GM12875 (cell line): ENCODE results near the gene PPP1R12A.

Experiments used
- H3K4me3 ChIP-seq: one replicate; pipeline ENCODE4 v1.5.1; 2011; ENCODE audit warnings: low read depth, low read length, control low read depth
- CTCF ChIP-seq: IDR thresholded peaks from 2 replicates; pipeline ENCODE4 v1.5.1; 2011; ENCODE audit warnings: low read depth, mild to moderate bottlenecking, control low read depth, inconsistent platforms, low read length, moderate library complexity, borderline replicate concordance; ENCODE audit not compliant: insufficient read depth

PPP1R12A gene

GRCh38 chr12:79895804-79896203 lies 39.1 kb downstream of the PPP1R12A start:
- no peak for TF ChIP-seq CTCF
- no peak overlapping the region for H3K4me3 ChIP-seq

DNA sequence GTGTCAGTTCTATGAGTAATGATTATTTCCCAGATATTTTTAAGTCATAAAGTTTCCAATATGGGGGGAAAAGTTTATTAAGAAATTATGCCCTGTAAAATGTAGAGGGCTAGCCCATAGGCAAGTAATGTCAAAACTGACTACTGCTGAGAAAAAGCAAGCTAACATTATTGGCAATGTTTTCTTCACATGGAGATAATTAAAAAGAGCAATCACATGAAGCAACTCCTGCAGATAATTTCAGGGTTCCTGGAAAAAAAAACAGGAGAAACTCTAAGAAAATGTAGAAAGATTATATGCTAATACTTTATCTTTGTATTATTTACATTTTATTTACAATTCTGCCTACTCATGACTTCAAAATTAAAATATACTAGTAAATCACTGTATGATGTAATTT lies 39.8 kb downstream of the PPP1R12A start:
- no peak for TF ChIP-seq CTCF
- H3K4me3 ChIP-seq: no peak overlapping the region

DNA sequence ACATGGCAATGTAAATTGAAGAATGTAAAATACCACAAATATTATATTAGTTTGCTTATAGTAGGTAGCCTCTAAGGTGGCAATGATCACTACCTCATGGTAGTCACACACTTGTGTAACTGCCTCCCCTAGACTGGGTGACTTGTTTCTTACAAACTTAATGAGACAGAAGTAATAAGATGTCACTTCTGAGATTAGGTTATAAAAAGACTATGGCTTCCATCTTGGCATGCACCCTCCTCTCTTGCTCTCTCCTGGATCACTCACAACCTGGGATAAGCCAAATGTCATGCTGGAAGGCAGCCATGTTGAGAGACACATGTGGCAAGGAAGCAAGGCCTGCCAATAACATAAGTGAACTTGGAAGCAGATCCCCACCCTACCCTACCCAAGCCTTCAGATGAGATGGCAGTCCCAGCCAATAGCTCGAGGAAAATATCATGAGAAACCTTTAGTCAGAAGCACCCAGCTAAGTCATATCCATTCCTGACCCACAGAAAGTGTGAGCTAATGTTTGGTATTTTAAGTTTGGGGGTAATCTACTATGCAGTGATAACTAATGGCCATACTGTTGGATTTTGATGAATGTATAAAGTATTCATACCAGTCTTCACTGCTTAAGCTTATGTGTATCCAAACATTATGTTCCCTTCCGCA lies 43.3 kb downstream of the PPP1R12A start:
- no peak for TF ChIP-seq CTCF
- no peak overlapping the region for H3K4me3 ChIP-seq

DNA sequence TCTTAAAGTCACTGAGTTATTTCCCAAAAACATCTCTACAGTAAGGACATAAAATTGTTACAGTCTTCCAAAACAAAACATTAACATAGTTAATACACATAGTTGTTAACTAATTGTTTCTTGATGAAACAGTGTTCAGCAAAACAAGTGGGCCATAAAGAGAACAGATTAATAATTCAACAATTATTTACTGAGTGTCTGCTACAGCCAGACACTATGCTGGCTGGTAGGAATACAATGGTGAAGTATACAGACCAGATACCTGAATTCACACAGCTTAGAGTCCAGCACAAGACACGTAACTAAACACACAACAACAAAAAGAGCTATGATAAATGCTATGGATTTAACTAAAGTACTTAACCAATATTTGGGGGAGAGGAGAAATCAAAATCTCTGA lies 47.0 kb downstream of the PPP1R12A start:
- no peak for TF ChIP-seq CTCF
- H3K4me3 ChIP-seq: no peak overlapping the region

DNA sequence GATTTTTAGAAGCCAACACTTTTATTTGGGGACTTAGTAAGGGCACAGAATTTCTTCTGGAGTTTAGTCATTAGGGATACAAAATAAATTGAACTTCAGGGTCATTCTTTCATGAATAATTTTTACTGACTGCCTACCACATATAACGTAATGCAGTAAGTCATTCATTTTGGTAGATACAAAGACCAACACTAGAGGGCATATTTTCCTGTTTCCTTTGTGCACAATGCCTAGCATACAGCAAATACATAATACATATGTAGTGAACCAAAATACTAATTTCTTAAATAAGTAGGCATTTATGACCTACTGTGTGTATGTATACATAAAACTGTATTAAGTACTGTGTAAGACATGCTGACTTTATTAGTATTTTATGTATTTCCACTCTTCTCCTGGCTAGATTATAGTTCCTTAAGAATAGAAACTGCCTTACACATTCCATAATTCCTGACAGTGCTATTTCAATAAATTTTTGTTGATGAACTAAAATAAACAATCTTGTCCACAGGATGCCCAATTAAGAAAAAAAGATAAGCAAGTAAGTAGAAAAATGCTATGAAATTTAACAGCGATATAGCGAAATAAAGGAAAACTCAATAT lies 47.9 kb downstream of the PPP1R12A start:
- no peak overlapping the region for H3K4me3 ChIP-seq
- TF ChIP-seq CTCF: peak; percentile 25; the same call in 1 of the 2 replicates

- TF ChIP-seq CTCF: no peak
- H3K4me3 ChIP-seq: no peak overlapping the region
These were observed 48.9 kb downstream of the PPP1R12A start for GRCh38 chr12:79885911-79886490.
